K562 (cell line): ENCODE data around the gene BTN3A1. TPM values are rescaled to one million over a fixed set of nuclear protein-coding genes. Genes with fewer than 3 reads are reported as not detected.

Source experiments
- E2F5 ChIP-seq: sonication (generic); formaldehyde crosslinking; IDR thresholded peaks from 2 replicates; pipeline ENCODE4 v1.8.0; 2022; ENCODE audit warnings: mild to moderate bottlenecking, missing genetic modification reagents
- ERF ChIP-seq: fragments of 450-650 bp; formaldehyde crosslinking; IDR thresholded peaks from 2 replicates; pipeline ENCODE4 v1.4.0; 2020; ENCODE audit warnings: mild to moderate bottlenecking, mixed read lengths
- ID3 ChIP-seq, 2 experiments: fragments of 250-450 bp in 1 of 2; fragments of 450-650 bp in 1 of 2; sonication (Bioruptor Pico) in 1 of 2; IDR thresholded peaks; 2 replicates each; pipeline versions ENCODE4 v1.6.1 to v1.8.0; 2016 to 2021; ENCODE audit warnings: mild to moderate bottlenecking in 2 of 2, moderate library complexity in 2 of 2, missing compliant biosample characterization in 1 of 2, missing genetic modification characterization in 1 of 2
- KDM5B ChIP-seq: fragments of 200-600 bp; sonication (generic); IDR thresholded peaks from 2 replicates; pipeline ENCODE4 v1.6.1; 2012; ENCODE audit warnings: low read depth, mild to moderate bottlenecking, moderate library complexity, low read length, control low read depth, inconsistent platforms; ENCODE audit not compliant: insufficient replicate concordance
- NRF1 ChIP-seq, 2 experiments: fragments of 450-650 bp; IDR thresholded peaks in 1 of 2; conservative IDR thresholded peaks in 1 of 2; 2 replicates each; pipeline ENCODE4 v1.6.1; 2014; ENCODE audit warnings: mild to moderate bottlenecking in 2 of 2
- RREB1 ChIP-seq: fragments of 250-450 bp; sonication (Bioruptor Pico); IDR thresholded peaks from 2 replicates; pipeline ENCODE4 v1.4.0; 2020
- SAFB2 ChIP-seq: fragments of 200-400 bp; formaldehyde crosslinking; IDR thresholded peaks from 2 replicates; pipeline ENCODE4 v1.6.1; 2018; ENCODE audit warnings: borderline replicate concordance, low read length, low read depth, moderate library complexity; ENCODE audit not compliant: severe bottlenecking
- TRIM25 ChIP-seq: fragments of 450-650 bp; IDR thresholded peaks from 2 replicates; pipeline ENCODE4 v1.7.0; 2016; ENCODE audit warnings: borderline replicate concordance
- ZEB2 ChIP-seq: fragments of 450-650 bp; IDR thresholded peaks from 2 replicates; pipeline ENCODE4 v1.6.1; 2016
- ZNF232 ChIP-seq: sonication (generic); formaldehyde crosslinking; IDR thresholded peaks from 2 replicates; pipeline ENCODE4 v1.8.0; 2022; ENCODE audit warnings: mild to moderate bottlenecking, missing genetic modification reagents
- ZNF609 ChIP-seq: sonication (generic); formaldehyde crosslinking; IDR thresholded peaks from 2 replicates; pipeline ENCODE4 v1.8.1; 2023; ENCODE audit warnings: missing genetic modification reagents, mild to moderate bottlenecking, borderline replicate concordance
- polyA plus RNA-seq, 8 experiments: library from polyadenylated mRNA; depleted of rRNA in 4 of 8; stranded (reverse) in 5 of 8; unstranded in 3 of 8; fragments of >200 nt; fragmentation: Nextera tagmentation in 2 of 8; fragmentation: Illumina TruSeq in 1 of 8; extraction: Ambion mirVana in 2 of 8; extraction: Trizol in 1 of 8; gene quantifications; 2 replicates each; pipeline versions ENCODE4 v1.2.1 to v1.2.3, GENCODE V29; 2011 to 2014; ENCODE audit warnings: inconsistent platforms in 1 of 8, missing spikeins in 1 of 8
- total RNA-seq, 7 experiments: library from RNA; depleted of rRNA in 6 of 7; stranded (reverse); fragments of >200 nt in 6 of 7; fragmentation: Illumina TruSeq in 2 of 7; extraction: Trizol in 2 of 7; gene quantifications; 2 replicates each; pipeline versions ENCODE4 v1.2.1 to v1.2.3, GENCODE V29; 2011 to 2021; ENCODE audit warnings: low replicate concordance in 1 of 7

The BTN3A1 gene
- total and polyA plus RNA-seq, 9 of the 15 experiments (the other 6 are each of a cell fraction or from before 2014, with no cell fraction given), result 0.84 to 8.5 (median 3.9) TPM

GRCh38 chr6:26400626-26401025 is 1.4 kb upstream of the BTN3A1 start (continued):
- no peak for TF ChIP-seq ZNF609 (CRISPR knock-in tag)
- no peak for TF ChIP-seq ZNF232
- no peak for TF ChIP-seq ID3 (CRISPR knock-in tag; IDR thresholded peaks at IDR 0.05)
- no peak for TF ChIP-seq ID3 (tag; IDR thresholded peaks at IDR 0.05)
- TF ChIP-seq RREB1 (CRISPR knock-in tag), result peak; percentile 72; the same call in 1 of the 2 replicates
- no peak for TF ChIP-seq TRIM25
- no peak for TF ChIP-seq NRF1 (conservative IDR thresholded peaks at IDR 0.05 in 1 of 2, IDR thresholded peaks at IDR 0.05 in 1 of 2)
- 0 out of 2 replicates have a peak, but pooled peaks have one; percentile 26 for TF ChIP-seq ERF (CRISPR knock-in tag)
- no peak for TF ChIP-seq E2F5 (CRISPR knock-in tag)
- no peak for TF ChIP-seq ZEB2
- TF ChIP-seq KDM5B, result no peak
- no peak for TF ChIP-seq SAFB2
